Measurements from ENCODE around the gene ACTL8.

GRCh38 chr1:17844185-17844826 is 89.2 kb downstream of the ACTL8 start:
- TF ChIP-seq, protein P1, sequence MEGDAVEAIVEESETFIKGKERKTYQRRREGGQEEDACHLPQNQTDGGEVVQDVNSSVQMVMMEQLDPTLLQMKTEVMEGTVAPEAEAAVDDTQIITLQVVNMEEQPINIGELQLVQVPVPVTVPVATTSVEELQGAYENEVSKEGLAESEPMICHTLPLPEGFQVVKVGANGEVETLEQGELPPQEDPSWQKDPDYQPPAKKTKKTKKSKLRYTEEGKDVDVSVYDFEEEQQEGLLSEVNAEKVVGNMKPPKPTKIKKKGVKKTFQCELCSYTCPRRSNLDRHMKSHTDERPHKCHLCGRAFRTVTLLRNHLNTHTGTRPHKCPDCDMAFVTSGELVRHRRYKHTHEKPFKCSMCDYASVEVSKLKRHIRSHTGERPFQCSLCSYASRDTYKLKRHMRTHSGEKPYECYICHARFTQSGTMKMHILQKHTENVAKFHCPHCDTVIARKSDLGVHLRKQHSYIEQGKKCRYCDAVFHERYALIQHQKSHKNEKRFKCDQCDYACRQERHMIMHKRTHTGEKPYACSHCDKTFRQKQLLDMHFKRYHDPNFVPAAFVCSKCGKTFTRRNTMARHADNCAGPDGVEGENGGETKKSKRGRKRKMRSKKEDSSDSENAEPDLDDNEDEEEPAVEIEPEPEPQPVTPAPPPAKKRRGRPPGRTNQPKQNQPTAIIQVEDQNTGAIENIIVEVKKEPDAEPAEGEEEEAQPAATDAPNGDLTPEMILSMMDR (IDR thresholded peaks at IDR 0.05 in 4 of 5, conservative IDR thresholded peaks at IDR 0.05 in 1 of 5): no peak
- TF ChIP-seq POLR2A (IDR thresholded peaks at IDR 0.05): no peak
